Karpas-422 (cell line): Measurements from ENCODE around the gene SOWAHD. TPM values are rescaled to one million over a fixed set of nuclear protein-coding genes. Genes with fewer than 3 reads are reported as not detected.
"Not testable (repeated sequence)": the region's sequence is repeated elsewhere in the genome, so short reads cannot be mapped to it uniquely, and the experiment has no call there.

Experiments used
- DNase-seq: peaks from one replicate; pipeline ENCODE4 v3.0.0-alpha.2; 2015
- H2AFZ ChIP-seq: fragments of 200-600 bp; sonication (generic); 2 replicates; pipeline ENCODE4 v1.6.1; 2014; ENCODE audit warnings: antibody characterized with exemption, low read length, mixed read lengths
- H3K27ac ChIP-seq: fragments of 200-600 bp; sonication (generic); 2 replicates; pipeline ENCODE4 v1.5.1; 2014; ENCODE audit warnings: mild to moderate bottlenecking, low read length, moderate library complexity
- H3K27me3 ChIP-seq: fragments of 200-600 bp; sonication (generic); 2 replicates; pipeline ENCODE4 v1.6.1; 2014; ENCODE audit warnings: low read length, mixed read lengths
- H3K36me3 ChIP-seq: fragments of 200-600 bp; sonication (generic); 2 replicates; pipeline ENCODE4 v1.6.1; 2014; ENCODE audit warnings: low read length, mixed read lengths; ENCODE audit not compliant: insufficient read depth
- H3K4me1 ChIP-seq: fragments of 200-600 bp; sonication (generic); 2 replicates; pipeline ENCODE4 v1.6.1; 2014; ENCODE audit warnings: mild to moderate bottlenecking, low read length, mixed read lengths
- H3K4me2 ChIP-seq: fragments of 200-600 bp; sonication (generic); 2 replicates; pipeline ENCODE4 v1.6.1; 2014; ENCODE audit warnings: low read length, low read depth, mild to moderate bottlenecking; ENCODE audit not compliant: poor library complexity, severe bottlenecking
- H3K4me3 ChIP-seq: fragments of 200-600 bp; sonication (generic); 2 replicates; pipeline ENCODE4 v1.5.1; 2014; ENCODE audit warnings: mild to moderate bottlenecking, antibody characterized with exemption, low read length, mixed read lengths
- H3K79me2 ChIP-seq: fragments of 200-600 bp; sonication (generic); 2 replicates; pipeline ENCODE4 v1.6.1; 2014; ENCODE audit warnings: mild to moderate bottlenecking, low read length, mixed read lengths
- H3K9ac ChIP-seq: fragments of 200-600 bp; sonication (generic); 2 replicates; pipeline ENCODE4 v1.6.0; 2014; ENCODE audit warnings: low read length
- H3K9me2 ChIP-seq: fragments of 200-600 bp; sonication (generic), shearing (Covaris generic); replicated peaks from 2 replicates; pipeline ENCODE4 v1.6.0; 2014; ENCODE audit warnings: mild to moderate bottlenecking, low read length, moderate library complexity; ENCODE audit not compliant: insufficient read depth
- H3K9me3 ChIP-seq: fragments of 300-700, 200-600 bp; sonication (generic); 2 replicates; pipeline ENCODE4 v1.6.1; 2014; ENCODE audit warnings: low read length, mixed read lengths
- H4K20me1 ChIP-seq: fragments of 200-600 bp; sonication (generic); 2 replicates; pipeline ENCODE4 v1.6.1; 2014; ENCODE audit warnings: mild to moderate bottlenecking, antibody characterized with exemption, low read length, low read depth; ENCODE audit not compliant: insufficient read depth
- total RNA-seq: library from RNA; depleted of rRNA; stranded (reverse); fragments of >200 nt; shearing (Covaris generic); gene quantifications from 2 replicates; pipeline ENCODE4 v1.2.3, GENCODE V29; 2014; ENCODE audit warnings: low replicate concordance

The SOWAHD gene
- total RNA-seq, 1 experiment from 2014 or later, result not detected

- no peaks in the 10 kb centered on the region for H3K27me3 ChIP-seq
- no peak for DNase-seq
- no peak overlapping the region for H3K27ac ChIP-seq
- H3K4me1 ChIP-seq, result peaks cover 17% of the 10 kb centered on the region
- H3K4me2 ChIP-seq, result no peak overlapping the region
- no peaks in the 10 kb centered on the region for H4K20me1 ChIP-seq
- H3K4me3 ChIP-seq, result no peak overlapping the region
- no peak overlapping the region for H3K9ac ChIP-seq
- no peak overlapping the region for H2AFZ ChIP-seq
- no peaks in the 10 kb centered on the region for H3K9me3 ChIP-seq
- H3K36me3 ChIP-seq, result no peaks in the 10 kb centered on the region
- no peaks in the 10 kb centered on the region for H3K9me2 ChIP-seq
- no peaks in the 10 kb centered on the region for H3K79me2 ChIP-seq
Observed at GRCh38 chrX:119760026-119760877, 1.9 kb downstream of the SOWAHD start.

GRCh38 chrX:119762718-119763117, 4.3 kb downstream of the SOWAHD start:
- no peak overlapping the region for H3K27ac ChIP-seq
- H3K4me1 ChIP-seq, result peaks cover 3% of the 10 kb centered on the region; the same call in 1 of the 2 replicates
- no peaks in the 10 kb centered on the region for H3K79me2 ChIP-seq
- H3K4me2 ChIP-seq, result no peak overlapping the region
- H3K36me3 ChIP-seq, result no peaks in the 10 kb centered on the region
- DNase-seq, result no peak
- H3K9me2 ChIP-seq, result no peaks in the 10 kb centered on the region
- H3K4me3 ChIP-seq, result no peak overlapping the region
- no peak overlapping the region for H2AFZ ChIP-seq
- no peaks in the 10 kb centered on the region for H4K20me1 ChIP-seq
- H3K9ac ChIP-seq, result no peak overlapping the region
- H3K9me3 ChIP-seq, result no peaks in the 10 kb centered on the region
- no peaks in the 10 kb centered on the region for H3K27me3 ChIP-seq

- Histone ChIP-seq H3K4me1 (no peaks in the 10 kb centered on the region), H3K27me3 (no peaks in the 10 kb centered on the region), H4K20me1 (no peaks in the 10 kb centered on the region), H3K27ac (no peak overlapping the region), H3K4me2 (no peak overlapping the region), H3K9me3 (no peaks in the 10 kb centered on the region), H3K9ac (no peak overlapping the region), H3K9me2 (no peaks in the 10 kb centered on the region), H3K4me3 (no peak overlapping the region), H3K36me3 (no peaks in the 10 kb centered on the region), H2AFZ (no peak overlapping the region), H3K79me2 (no peaks in the 10 kb centered on the region)
- no peak for DNase-seq
Observed at GRCh38 chrX:119763181-119763580, 4.8 kb downstream of the SOWAHD start.

GRCh38 chrX:119763836-119764387, 5.5 kb downstream of the SOWAHD start:
- Histone ChIP-seq H3K79me2 (no peaks in the 10 kb centered on the region), H3K4me3 (no peak overlapping the region), H3K4me1 (no peaks in the 10 kb centered on the region), H3K9me3 (no peaks in the 10 kb centered on the region), H4K20me1 (no peaks in the 10 kb centered on the region), H2AFZ (no peak overlapping the region), H3K27me3 (no peaks in the 10 kb centered on the region), H3K9me2 (no peaks in the 10 kb centered on the region), H3K9ac (no peak overlapping the region), H3K4me2 (no peak overlapping the region), H3K36me3 (no peaks in the 10 kb centered on the region), H3K27ac (no peak overlapping the region)
- DNase-seq, result no peak

- not testable (repeated sequence) for H3K27me3 ChIP-seq, H3K36me3 ChIP-seq, H3K79me2 ChIP-seq, DNase-seq, H3K9ac ChIP-seq, H3K4me3 ChIP-seq, H4K20me1 ChIP-seq, H3K9me2 ChIP-seq, H3K27ac ChIP-seq, H3K4me2 ChIP-seq, H3K9me3 ChIP-seq, H3K4me1 ChIP-seq, H2AFZ ChIP-seq
Observed at GRCh38 chrX:119768436-119768835, 10.0 kb downstream of the SOWAHD start.

- not testable (repeated sequence) for H3K9me2 ChIP-seq, H2AFZ ChIP-seq, H3K36me3 ChIP-seq, DNase-seq, H3K27ac ChIP-seq, H3K4me1 ChIP-seq, H3K9ac ChIP-seq, H3K27me3 ChIP-seq, H3K4me3 ChIP-seq, H3K4me2 ChIP-seq, H3K9me3 ChIP-seq, H4K20me1 ChIP-seq, H3K79me2 ChIP-seq
Observed at GRCh38 chrX:119769388-119769787, 11.0 kb downstream of the SOWAHD start.

GRCh38 chrX:119775517-119776238, 17.3 kb downstream of the SOWAHD start:
- no peak overlapping the region for H3K4me3 ChIP-seq
- DNase-seq, result no peak
- no peak overlapping the region for H3K9ac ChIP-seq
- H3K4me2 ChIP-seq, result no peak overlapping the region
- no peaks in the 10 kb centered on the region for H3K27me3 ChIP-seq
- no peak overlapping the region for H3K27ac ChIP-seq
- H2AFZ ChIP-seq, result no peak overlapping the region
- no peaks in the 10 kb centered on the region for H3K9me2 ChIP-seq
- H3K36me3 ChIP-seq, result no peaks in the 10 kb centered on the region
- H4K20me1 ChIP-seq, result no peaks in the 10 kb centered on the region
- H3K9me3 ChIP-seq, result no peaks in the 10 kb centered on the region
- no peaks in the 10 kb centered on the region for H3K79me2 ChIP-seq
- no peaks in the 10 kb centered on the region for H3K4me1 ChIP-seq

GRCh38 chrX:119778829-119779228, 20.4 kb downstream of the SOWAHD start:
- Histone ChIP-seq H3K4me2 (no peak overlapping the region), H3K4me1 (no peaks in the 10 kb centered on the region), H3K36me3 (no peaks in the 10 kb centered on the region), H3K4me3 (no peak overlapping the region), H3K27ac (no peak overlapping the region), H3K9ac (no peak overlapping the region), H3K9me2 (no peaks in the 10 kb centered on the region), H3K9me3 (no peaks in the 10 kb centered on the region), H3K79me2 (no peaks in the 10 kb centered on the region), H3K27me3 (no peaks in the 10 kb centered on the region), H4K20me1 (0 out of 2 replicates have a peak, but pooled peaks cover under 1% of the 10 kb centered on the region), H2AFZ (no peak overlapping the region)
- DNase-seq, result no peak
